GM12878 (cell line): ENCODE data around the gene NDUFV3. TPM values are rescaled to one million over a fixed set of nuclear protein-coding genes. Genes with fewer than 3 reads are reported as not detected.
"Not testable (repeated sequence)": the region's sequence is repeated elsewhere in the genome, so short reads cannot be mapped to it uniquely, and the experiment has no call there.

Source experiments
- ATAC-seq: fragments of 200-7000 bp; cut with Tn5 transposase; 3 replicates; pipeline ENCODE4 v1.9.1; 2020; ENCODE audit warnings: mild to moderate bottlenecking, moderate library complexity
- BruUV-seq: library from RNA; stranded (reverse); fragments of 400-500 nt; replicated peaks from 2 replicates; lab custom pipeline; 2021; lab: Mats Ljungman, UMichigan
- CTCF ChIA-PET: fragments of 300-600 bp; sonication (Branson Sonifier 250); formaldehyde crosslinking; extraction: SDS; loops from one replicate; lab custom pipeline; 2021; ENCODE audit warnings: inconsistent platforms; lab: Yijun Ruan, JAX
- POLR2A ChIA-PET: fragments of 350-600 bp; formaldehyde crosslinking; extraction: SDS; loops from one replicate; lab custom pipeline; 2021; ENCODE audit warnings: inconsistent platforms; lab: Charles Lee
- RAD21 ChIA-PET: fragments of 300-600 bp; sonication (Branson Sonifier 250); formaldehyde crosslinking; loops from one replicate; lab custom pipeline; 2023; ENCODE audit warnings: antibody characterized with exemption; ENCODE audit not compliant: unreplicated experiment; lab: Charles Lee
- SMC1A ChIA-PET: fragments of 300-600 bp; sonication (Branson Sonifier 250); formaldehyde crosslinking; loops from one replicate; lab custom pipeline; 2023; ENCODE audit not compliant: unreplicated experiment, uncharacterized antibody; lab: Charles Lee
- DNase-seq: peaks from one replicate; pipeline ENCODE4 v3.0.0-alpha.2; 2011; ENCODE audit warnings: low read depth, low spot score
- FAIRE-seq: peaks from 3 replicates; lab custom pipeline; 2011; peaks lifted over from hg19 to GRCh38; lab: Jason Lieb, UNC
- H2AFZ ChIP-seq: 2 replicates; pipeline ENCODE4 v1.6.0; 2011; ENCODE audit warnings: low read depth, low read length, control low read depth; ENCODE audit not compliant: control insufficient read depth
- H3K27ac ChIP-seq: 2 replicates; pipeline ENCODE4 v1.5.1; 2011; ENCODE audit warnings: control low read depth; ENCODE audit not compliant: control insufficient read depth, insufficient read depth
- H3K27me3 ChIP-seq, 2 experiments: replicated peaks in 1 of 2; 2 replicates each; pipeline versions ENCODE4 v1.6.0 to v1.6.1; 2011; ENCODE audit warnings: low read length in 1 of 2; ENCODE audit not compliant: control insufficient read depth in 2 of 2, insufficient read depth in 2 of 2
- H3K36me3 ChIP-seq, 2 experiments: 2 replicates each; pipeline ENCODE4 v1.5.1; 2011; ENCODE audit warnings: low read length in 1 of 2; ENCODE audit not compliant: control insufficient read depth in 2 of 2, insufficient read depth in 2 of 2
- H3K4me1 ChIP-seq: 2 replicates; pipeline ENCODE4 v1.6.1; 2011; ENCODE audit warnings: mild to moderate bottlenecking, low read length, moderate library complexity, mixed read lengths; ENCODE audit not compliant: control insufficient read depth, insufficient read depth
- H3K4me2 ChIP-seq: 2 replicates; pipeline ENCODE4 v1.6.0; 2011; ENCODE audit warnings: control low read depth; ENCODE audit not compliant: control insufficient read depth, insufficient read depth
- H3K4me3 ChIP-seq: fragments of 200-600 bp; sonication (generic); 2 replicates; pipeline ENCODE4 v1.5.1; 2016
- H3K79me2 ChIP-seq: 2 replicates; pipeline ENCODE4 v1.6.0; 2011; ENCODE audit warnings: low read length; ENCODE audit not compliant: control insufficient read depth, insufficient read depth
- H3K9ac ChIP-seq: 2 replicates; pipeline ENCODE4 v1.8.0; 2011; ENCODE audit warnings: low read length, control low read depth, mixed read lengths; ENCODE audit not compliant: control insufficient read depth, insufficient read depth
- H3K9me3 ChIP-seq: replicated peaks from 3 replicates; pipeline ENCODE4 v1.5.1; 2011; ENCODE audit warnings: mild to moderate bottlenecking, low read length; ENCODE audit not compliant: control insufficient read depth, insufficient read depth
- H4K20me1 ChIP-seq: 2 replicates; pipeline ENCODE4 v1.6.0; 2011; ENCODE audit not compliant: control insufficient read depth, insufficient read depth
- BCL11A ChIP-seq: IDR thresholded peaks from 2 replicates; pipeline ENCODE4 v1.6.1; 2011; ENCODE audit warnings: low read depth, low read length
- CHD2 ChIP-seq: IDR thresholded peaks from 2 replicates; pipeline ENCODE4 v1.6.1; 2011; ENCODE audit warnings: low read depth, low read length, improper control_type of control experiment, borderline replicate concordance
- EP300 ChIP-seq, 2 experiments: fragments of 150-350 bp in 1 of 2; IDR thresholded peaks; 2 replicates each; pipeline ENCODE4 v1.6.1; 2011 to 2012; ENCODE audit warnings: low read depth in 2 of 2, low read length in 2 of 2, borderline replicate concordance in 1 of 2, improper control_type of control experiment in 1 of 2, inconsistent platforms in 1 of 2; ENCODE audit not compliant: control insufficient read depth in 1 of 2
- FOXM1 ChIP-seq: IDR thresholded peaks from 2 replicates; pipeline ENCODE4 v1.6.1; 2012; ENCODE audit warnings: low read depth, mild to moderate bottlenecking, inconsistent platforms, low read length, moderate library complexity
- GABPA ChIP-seq: IDR thresholded peaks from 2 replicates; pipeline ENCODE4 v1.6.1; 2014; ENCODE audit warnings: antibody characterized with exemption, low read depth, mild to moderate bottlenecking, inconsistent platforms
- IRF4 ChIP-seq: IDR thresholded peaks from 2 replicates; pipeline ENCODE4 v1.6.1; 2011; ENCODE audit warnings: low read depth, low read length
- NFIC ChIP-seq: IDR thresholded peaks from 2 replicates; pipeline ENCODE4 v1.6.1; 2012; ENCODE audit warnings: low read depth, mild to moderate bottlenecking, inconsistent platforms, low read length, moderate library complexity
- POU2F2 ChIP-seq: IDR thresholded peaks from 3 replicates; pipeline ENCODE4 v1.6.1; 2011; ENCODE audit warnings: low read depth, mild to moderate bottlenecking, low read length, borderline replicate concordance
- SIN3A ChIP-seq: IDR thresholded peaks from 2 replicates; pipeline ENCODE4 v1.6.1; 2012; ENCODE audit warnings: low read depth, low read length, improper control_type of control experiment
- TAF1 ChIP-seq: IDR thresholded peaks from 2 replicates; pipeline ENCODE4 v1.6.1; 2011; ENCODE audit warnings: mild to moderate bottlenecking, low read depth, low read length, borderline replicate concordance
- WGBS: methylation state at CpG from one replicate; pipeline ENCODE4 v1.1.6; 2016; ENCODE audit warnings: low lambda C conversion rate; ENCODE audit not compliant: insufficient replicate concordance, insufficient coverage; ENCODE audit errors: missing lambda C conversion rate; 5-methylcytosine and 5-hydroxymethylcytosine counted together
- in situ Hi-C: fragments of 300-500 bp; cut with MboI; formaldehyde crosslinking; loops from 9 replicates; pipeline ENCODE4 v1.14.3; 2018; ENCODE audit warnings: mixed read lengths
- intact Hi-C: fragments of 100-400 bp; cut with micrococcal nuclease; formaldehyde crosslinking; loops from one replicate; pipeline ENCODE4 v1.14.2; 2022; ENCODE audit not compliant: unreplicated experiment
- polyA plus RNA-seq, 11 experiments: library from polyadenylated mRNA; depleted of rRNA in 4 of 11; unstranded in 6 of 11; stranded (reverse) in 5 of 11; fragments of >200 nt; fragmentation: Nextera tagmentation in 4 of 11; fragmentation: Illumina TruSeq in 1 of 11; extraction: Ambion mirVana in 4 of 11; extraction: Trizol in 1 of 11; gene quantifications; 1 replicate in 1 of 11; 2 replicates in 10 of 11; pipeline versions ENCODE4 v1.2.1 to v1.2.3, GENCODE V29; 2011 to 2016; ENCODE audit warnings: inconsistent platforms in 2 of 11, missing spikeins in 2 of 11, low read depth in 1 of 11
- total RNA-seq, 4 experiments: library from RNA; depleted of rRNA in 3 of 4; stranded (reverse); fragments of >200 nt in 3 of 4; fragmentation: Illumina TruSeq in 1 of 4; extraction: Trizol in 1 of 4; gene quantifications; 2 replicates each; pipeline versions ENCODE4 v1.2.1 to v1.2.3, GENCODE V29; 2013 to 2021
- TF ChIP-seq, protein P1 (sequence below): fragments of 450-650 bp; IDR thresholded peaks from 2 replicates; pipeline ENCODE4 v1.6.1; 2018; ENCODE audit warnings: mild to moderate bottlenecking, low read depth, moderate library complexity; ENCODE audit not compliant: partially characterized antibody
- TF ChIP-seq, protein P2 (sequence below): IDR thresholded peaks from 2 replicates; pipeline ENCODE4 v1.6.1; 2011; ENCODE audit warnings: borderline replicate concordance, low read depth, mild to moderate bottlenecking, moderate library complexity, mixed read lengths, low read length; ENCODE audit not compliant: insufficient read depth; ENCODE audit errors: extremely low read length

The NDUFV3 gene
- total and polyA plus RNA-seq, 10 of the 15 experiments (the other 5 are each of a cell fraction or from before 2014, with no cell fraction given): 7.0 to 44.7 (median 29.9) TPM

GRCh38 chr21:42911920-42912319 lies 18.8 kb downstream of the NDUFV3 start:
- H2AFZ ChIP-seq, SMC1A ChIA-PET, H3K36me3 ChIP-seq, BruUV-seq, in situ Hi-C loops, H3K79me2 ChIP-seq, H3K27ac ChIP-seq, FAIRE-seq, DNase-seq, H3K9me3 ChIP-seq, ATAC-seq, H3K4me1 ChIP-seq, RAD21 ChIA-PET, CTCF ChIA-PET, intact Hi-C loops, H3K9ac ChIP-seq, H3K27me3 ChIP-seq, H4K20me1 ChIP-seq, H3K4me3 ChIP-seq, H3K4me2 ChIP-seq: not testable (repeated sequence)
- 98% methylated on average over 6 of the region's 6 CpGs for WGBS
- POLR2A ChIA-PET: interaction anchor here (1.2 kb wide), 1 partner anchor 11 kb away, joined by 3 read pairs; no protein-coding TSS in a partner anchor

- ATAC-seq: no peak
- intact Hi-C loops (no loop called here), in situ Hi-C loops (no loop called here)
- ChIA-PET RAD21 (no interaction called here), POLR2A (no interaction called here), SMC1A (no interaction called here), CTCF (no interaction called here)
- WGBS: 97% methylated on average over 7 of the region's 7 CpGs
- BruUV-seq: no TSS peak
- H3K9ac ChIP-seq: no peak overlapping the region
- no peak overlapping the region for H3K4me3 ChIP-seq
- peaks cover 2 to 10% of the 10 kb centered on the region in 2 experiments; a peak in 3 of 4 replicates for H3K36me3 ChIP-seq
- H3K4me2 ChIP-seq: no peak overlapping the region
- H3K4me1 ChIP-seq: no peaks in the 10 kb centered on the region
- H2AFZ ChIP-seq: no peak overlapping the region
- H3K79me2 ChIP-seq: no peaks in the 10 kb centered on the region
- no peaks in the 10 kb centered on the region for H3K9me3 ChIP-seq
- no peak for DNase-seq
- no peaks in the 10 kb centered on the region for H4K20me1 ChIP-seq
- no peaks in the 10 kb centered on the region for H3K27me3 ChIP-seq
- H3K27ac ChIP-seq: no peak overlapping the region
- no peak for FAIRE-seq
- TF ChIP-seq SIN3A (no peak), EP300 (IDR thresholded peaks at IDR 0.05; ENCODE audit: borderline replicate concordance in 1 of 2, control insufficient read depth in 1 of 2, low read depth in 2 of 2, low read length in 2 of 2) (no peak), CHD2 (no peak), GABPA (no peak), IRF4 (no peak), TAF1 (no peak), POU2F2 (no peak), NFIC (no peak), FOXM1 (no peak), BCL11A (no peak)
- TF ChIP-seq, protein P1, sequence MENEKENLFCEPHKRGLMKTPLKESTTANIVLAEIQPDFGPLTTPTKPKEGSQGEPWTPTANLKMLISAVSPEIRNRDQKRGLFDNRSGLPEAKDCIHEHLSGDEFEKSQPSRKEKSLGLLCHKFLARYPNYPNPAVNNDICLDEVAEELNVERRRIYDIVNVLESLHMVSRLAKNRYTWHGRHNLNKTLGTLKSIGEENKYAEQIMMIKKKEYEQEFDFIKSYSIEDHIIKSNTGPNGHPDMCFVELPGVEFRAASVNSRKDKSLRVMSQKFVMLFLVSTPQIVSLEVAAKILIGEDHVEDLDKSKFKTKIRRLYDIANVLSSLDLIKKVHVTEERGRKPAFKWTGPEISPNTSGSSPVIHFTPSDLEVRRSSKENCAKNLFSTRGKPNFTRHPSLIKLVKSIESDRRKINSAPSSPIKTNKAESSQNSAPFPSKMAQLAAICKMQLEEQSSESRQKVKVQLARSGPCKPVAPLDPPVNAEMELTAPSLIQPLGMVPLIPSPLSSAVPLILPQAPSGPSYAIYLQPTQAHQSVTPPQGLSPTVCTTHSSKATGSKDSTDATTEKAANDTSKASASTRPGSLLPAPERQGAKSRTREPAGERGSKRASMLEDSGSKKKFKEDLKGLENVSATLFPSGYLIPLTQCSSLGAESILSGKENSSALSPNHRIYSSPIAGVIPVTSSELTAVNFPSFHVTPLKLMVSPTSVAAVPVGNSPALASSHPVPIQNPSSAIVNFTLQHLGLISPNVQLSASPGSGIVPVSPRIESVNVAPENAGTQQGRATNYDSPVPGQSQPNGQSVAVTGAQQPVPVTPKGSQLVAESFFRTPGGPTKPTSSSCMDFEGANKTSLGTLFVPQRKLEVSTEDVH: no peak
- TF ChIP-seq, protein P2, sequence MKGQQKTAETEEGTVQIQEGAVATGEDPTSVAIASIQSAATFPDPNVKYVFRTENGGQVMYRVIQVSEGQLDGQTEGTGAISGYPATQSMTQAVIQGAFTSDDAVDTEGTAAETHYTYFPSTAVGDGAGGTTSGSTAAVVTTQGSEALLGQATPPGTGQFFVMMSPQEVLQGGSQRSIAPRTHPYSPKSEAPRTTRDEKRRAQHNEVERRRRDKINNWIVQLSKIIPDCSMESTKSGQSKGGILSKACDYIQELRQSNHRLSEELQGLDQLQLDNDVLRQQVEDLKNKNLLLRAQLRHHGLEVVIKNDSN: no peak
Observed at GRCh38 chr21:42913476-42913875, 20.4 kb downstream of the NDUFV3 start.
